CD14-positive monocyte (primary cell): ENCODE measurements around the gene SLC39A6. TPM values are rescaled to one million over a fixed set of nuclear protein-coding genes. Genes with fewer than 3 reads are reported as not detected.

Experiments used
- DNase-seq, 3 donors: peaks; one replicate each; pipeline ENCODE4 v3.0.0-alpha.2; 2011 to 2022
- H2AFZ ChIP-seq: 2 replicates; pipeline ENCODE4 v1.6.0; 2012; ENCODE audit warnings: mild to moderate bottlenecking, low read depth, low read length, inconsistent platforms; ENCODE audit not compliant: insufficient read depth, poor library complexity, severe bottlenecking
- H3K27ac ChIP-seq, 2 donors: 1 replicate in 1 of 2; 2 replicates in 1 of 2; pipeline ENCODE4 v1.5.1; 2012 to 2013; ENCODE audit warnings: low read length in 2 of 2, control low read depth in 1 of 2, inconsistent platforms in 1 of 2, low read depth in 1 of 2, mild to moderate bottlenecking in 1 of 2
- H3K27me3 ChIP-seq, 2 donors: one replicate each; pipeline versions ENCODE4 v1.6.0 to v1.6.1; 2011 to 2013; ENCODE audit warnings: low read length in 2 of 2; ENCODE audit not compliant: control insufficient read depth in 2 of 2, insufficient read depth in 2 of 2
- H3K36me3 ChIP-seq, 2 donors: replicated peaks in 1 of 2; 1 replicate in 1 of 2; 2 replicates in 1 of 2; pipeline versions ENCODE4 v1.5.1 to v1.6.1; 2012 to 2013; ENCODE audit warnings: low read length in 2 of 2, control low read depth in 1 of 2, inconsistent platforms in 1 of 2, mild to moderate bottlenecking in 1 of 2; ENCODE audit not compliant: insufficient read depth in 2 of 2, control insufficient read depth in 1 of 2
- H3K4me1 ChIP-seq, 2 donors: 1 replicate in 1 of 2; 2 replicates in 1 of 2; pipeline versions ENCODE4 v1.5.1 to v1.6.1; 2012 to 2013; ENCODE audit warnings: low read length in 2 of 2, control low read depth in 1 of 2, inconsistent platforms in 1 of 2, mild to moderate bottlenecking in 1 of 2, moderate library complexity in 1 of 2; ENCODE audit not compliant: insufficient read depth in 2 of 2, control insufficient read depth in 1 of 2
- H3K4me2 ChIP-seq: replicated peaks from 2 replicates; pipeline ENCODE3; 2012; ENCODE audit warnings: low read length, moderate library complexity, mild to moderate bottlenecking; ENCODE audit not compliant: poor library complexity, severe bottlenecking; ENCODE audit errors: extremely low read depth
- H3K4me3 ChIP-seq, 3 experiments: fragments of 200-600 bp in 1 of 3; sonication (generic) in 1 of 3; replicated peaks in 1 of 3; 1 replicate in 2 of 3; 2 replicates in 1 of 3; pipeline ENCODE4 v1.5.1; 2011 to 2013; ENCODE audit warnings: low read length in 3 of 3, mild to moderate bottlenecking in 3 of 3, control low read depth in 2 of 3, low read depth in 2 of 3, inconsistent platforms in 1 of 3, moderate library complexity in 1 of 3
- H3K79me2 ChIP-seq: 2 replicates; pipeline ENCODE4 v1.6.0; 2012; ENCODE audit warnings: mild to moderate bottlenecking, control low read depth, inconsistent platforms, low read length, moderate library complexity; ENCODE audit not compliant: insufficient read depth
- H3K9ac ChIP-seq: 2 replicates; pipeline ENCODE4 v1.6.0; 2017; ENCODE audit warnings: low read length, mild to moderate bottlenecking; ENCODE audit not compliant: insufficient read depth, poor library complexity, severe bottlenecking
- H3K9me3 ChIP-seq, 2 donors: replicated peaks in 1 of 2; 1 replicate in 1 of 2; 2 replicates in 1 of 2; pipeline versions ENCODE4 v1.5.1 to v1.6.1; 2012 to 2013; ENCODE audit warnings: low read length in 2 of 2, control low read depth in 1 of 2; ENCODE audit not compliant: control insufficient read depth in 1 of 2, insufficient read depth in 1 of 2
- H4K20me1 ChIP-seq: 2 replicates; pipeline ENCODE4 v1.6.0; 2012; ENCODE audit warnings: mild to moderate bottlenecking, low read length, control low read depth, moderate library complexity; ENCODE audit not compliant: insufficient read depth
- H3K27ac Mint-ChIP-seq, 7 donors: one replicate each; pipeline ENCODE4 v1.8.0; 2020; ENCODE audit warnings: mild to moderate bottlenecking in 7 of 7, mixed read lengths in 7 of 7, moderate library complexity in 6 of 7, inconsistent platforms in 2 of 7
- H3K27me3 Mint-ChIP-seq, 3 donors: one replicate each; pipeline ENCODE4 v1.8.0; 2021 to 2022; ENCODE audit warnings: low read depth in 3 of 3, mild to moderate bottlenecking in 3 of 3, mixed read lengths in 3 of 3, moderate library complexity in 3 of 3, inconsistent platforms in 1 of 3
- H3K36me3 Mint-ChIP-seq, 2 donors: one replicate each; pipeline ENCODE4 v1.8.0; 2020; ENCODE audit warnings: mixed read lengths in 2 of 2, inconsistent platforms in 1 of 2, mild to moderate bottlenecking in 1 of 2
- H3K4me1 Mint-ChIP-seq: one replicate; pipeline ENCODE4 v1.8.0; 2020; ENCODE audit warnings: mild to moderate bottlenecking, mixed read lengths
- H3K4me3 Mint-ChIP-seq, 2 donors: one replicate each; pipeline ENCODE4 v1.8.0; 2020; ENCODE audit warnings: mild to moderate bottlenecking in 2 of 2, mixed read lengths in 2 of 2, moderate library complexity in 1 of 2
- H3K9me3 Mint-ChIP-seq, 7 donors: one replicate each; pipeline ENCODE4 v1.8.0; 2020 to 2022; ENCODE audit warnings: mixed read lengths in 7 of 7, mild to moderate bottlenecking in 6 of 7, moderate library complexity in 6 of 7, inconsistent platforms in 2 of 7
- CTCF ChIP-seq: fragments of 200-600 bp; IDR thresholded peaks from one replicate; pipeline ENCODE4 v1.8.0; 2022; ENCODE audit warnings: antibody characterized with exemption, mild to moderate bottlenecking
- WGBS: methylation state at CpG from one replicate; pipeline ENCODE4 v1.1.5; 2013; ENCODE audit warnings: missing lambda C conversion rate; ENCODE audit not compliant: insufficient coverage; 5-methylcytosine and 5-hydroxymethylcytosine counted together
- intact Hi-C, 2 donors: fragments of 100-400 bp; cut with micrococcal nuclease; formaldehyde crosslinking; loops; one replicate each; pipeline versions ENCODE4 v1.15.0 to v1.15.1; 2023
- polyA plus RNA-seq, 3 donors: library from polyadenylated mRNA; depleted of rRNA in 1 of 3; unstranded in 2 of 3; stranded (reverse) in 1 of 3; fragments of 300-500 nt in 2 of 3; fragments of >200 nt in 1 of 3; fragmentation: Illumina TruSeq in 2 of 3; gene quantifications; 1 replicate in 2 of 3; 2 replicates in 1 of 3; pipeline ENCODE4 v1.2.3, GENCODE V29; 2012 to 2021

The SLC39A6 gene
- polyA plus RNA-seq, 3 donors: 13.2 to 20.1 (median 16.8) TPM

GRCh38 chr18:36064027-36064808 lies 64.9 kb downstream of the SLC39A6 start:
- DNase-seq: no peak
- H3K4me3 ChIP-seq: no peak overlapping the region
- H3K27ac ChIP-seq: peak overlapping the region in 1 of 2 donors; percentile 34
- H3K79me2 ChIP-seq: peaks cover 80% of the 10 kb centered on the region
- no peak for TF ChIP-seq CTCF
- Mint-ChIP-seq H3K36me3 (peaks cover 7 to 15% of the 10 kb centered on the region in 2 donors), H3K4me3 (no peak overlapping the region), H3K27me3 (peaks cover 0 to 4% (median 0%) of the 10 kb centered on the region in 3 donors), H3K9me3 (peaks cover 0 to 5% (median 0%) of the 10 kb centered on the region in 7 donors), H3K4me1 (peaks cover 35% of the 10 kb centered on the region), H3K27ac (peak overlapping the region in 5 of 7 donors; percentile 2 to 68 (median 31))
- peaks cover 0 to 8% of the 10 kb centered on the region in 2 donors for H3K36me3 ChIP-seq
- no peaks in the 10 kb centered on the region for H3K9me3 ChIP-seq
- peaks cover 9 to 21% of the 10 kb centered on the region in 2 donors for H3K4me1 ChIP-seq
- no peak overlapping the region for H3K4me2 ChIP-seq
- intact Hi-C loops: loop anchor here (10.0 kb wide), 4 partner anchors 61 to 719 kb away; partner anchors contain the start of genes ELP2 (in 1 of the 2), RMP24 (in 1 of the 2), SLC39A6 (in 1 of the 2) and ZNF24 (in 1 of the 2)
- H3K27me3 ChIP-seq: no peaks in the 10 kb centered on the region
- peaks cover 17% of the 10 kb centered on the region for H4K20me1 ChIP-seq
- WGBS: 96% methylated on average over 27 of the region's 31 CpGs
- H2AFZ ChIP-seq: no peak overlapping the region
- no peak overlapping the region for H3K9ac ChIP-seq

- DNase-seq: no peak
- TF ChIP-seq CTCF: no peak
- Histone ChIP-seq H3K79me2 (peaks cover 93% of the 10 kb centered on the region), H3K9me3 (no peaks in the 10 kb centered on the region), H3K4me2 (no peak overlapping the region), H3K9ac (no peak overlapping the region), H3K36me3 (no peaks in the 10 kb centered on the region), H3K4me3 (no peak overlapping the region), H3K27ac (no peak overlapping the region), H3K4me1 (peaks cover 0 to 2% of the 10 kb centered on the region in 2 donors), H3K27me3 (no peaks in the 10 kb centered on the region), H2AFZ (no peak overlapping the region), H4K20me1 (peaks cover 69% of the 10 kb centered on the region)
- H3K27ac Mint-ChIP-seq: no peak overlapping the region
- intact Hi-C loops: no loop called here
- H3K4me3 Mint-ChIP-seq: no peak overlapping the region
- H3K9me3 Mint-ChIP-seq: peaks cover 0 to 7% (median 0%) of the 10 kb centered on the region in 7 donors
- peaks cover 12% of the 10 kb centered on the region for H3K4me1 Mint-ChIP-seq
- WGBS: no CpG with 5 or more reads among the region's 3 CpGs
- no peaks in the 10 kb centered on the region for H3K27me3 Mint-ChIP-seq
- H3K36me3 Mint-ChIP-seq: peaks cover 5 to 11% of the 10 kb centered on the region in 2 donors
These were observed 70.5 kb downstream of the SLC39A6 start for GRCh38 chr18:36058674-36059073.

Other genes with a start within 250 kb of the SLC39A6 start
- gene RPRD1A, start 61.8 kb downstream of the SLC39A6 start, polyA plus RNA-seq: 10 to 100 TPM in 2 of 3 donors, 1 to 10 TPM in 1; 10.0 to 30.3 (median 10.9) TPM
- 10 to 100 TPM; 24.8 to 52.5 (median 27.1) TPM for gene ELP2, start 559 bp upstream of the SLC39A6 start, polyA plus RNA-seq
- gene MOCOS, start 58.2 kb upstream of the SLC39A6 start, polyA plus RNA-seq: under 1 TPM in 2 of 3 donors, not detected in 1; 0.03 to 0.05 TPM
- gene FHOD3, start 168.4 kb upstream of the SLC39A6 start, polyA plus RNA-seq: not detected